ENCODE measurements around the gene SMIM27. TPM values are rescaled to one million over a fixed set of nuclear protein-coding genes. Genes with fewer than 3 reads are reported as not detected.

The SMIM27 gene
- total RNA-seq, 1 experiment from 2014 or later = 6.5 TPM

DNA sequence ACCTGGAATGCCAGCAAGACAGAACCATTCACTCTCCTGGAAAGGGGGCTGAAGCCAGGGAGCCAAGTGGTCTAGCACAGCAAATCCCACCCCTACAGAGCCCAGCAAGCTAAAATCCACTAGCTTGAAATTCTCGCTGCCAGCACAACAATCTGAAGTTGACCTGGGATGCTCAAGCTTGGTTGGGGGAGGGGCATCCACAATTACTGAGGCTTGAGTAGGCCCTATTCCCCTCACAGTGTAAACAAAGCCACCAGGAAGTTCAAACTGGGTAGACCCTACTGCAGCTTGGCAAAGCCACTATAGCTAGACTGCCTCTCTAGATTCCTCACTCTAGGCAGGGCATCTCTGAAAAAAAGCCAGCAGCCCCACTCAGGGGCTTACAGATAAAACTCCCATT, 43.4 kb upstream of the SMIM27 start:
- ChIA-PET POLR2A (ENCODE audit: low non-redundant PET) (no interaction called here), CTCF (no interaction called here)
- H3K4me1 ChIP-seq (ENCODE audit: insufficient read depth, low read length, poor library complexity, severe bottlenecking) = no peaks in the 10 kb centered on the region
- H3K36me3 ChIP-seq (ENCODE audit: insufficient read depth, low read length, poor library complexity, severe bottlenecking) = no peaks in the 10 kb centered on the region
- no peak for DNase-seq (ENCODE audit: low spot score)
- H3K9me3 ChIP-seq (ENCODE audit: low read depth, low read length, poor library complexity, severe bottlenecking) = no peaks in the 10 kb centered on the region
- H3K27me3 ChIP-seq (replicated peaks; ENCODE audit: insufficient read depth, low read depth, low read length, poor library complexity) = no peaks in the 10 kb centered on the region
- no TSS peak for BruUV-seq (replicated peaks)
- no peak overlapping the region for H3K27ac ChIP-seq (ENCODE audit: low read depth, low read length, poor library complexity, severe bottlenecking)
- TF ChIP-seq, protein P1, sequence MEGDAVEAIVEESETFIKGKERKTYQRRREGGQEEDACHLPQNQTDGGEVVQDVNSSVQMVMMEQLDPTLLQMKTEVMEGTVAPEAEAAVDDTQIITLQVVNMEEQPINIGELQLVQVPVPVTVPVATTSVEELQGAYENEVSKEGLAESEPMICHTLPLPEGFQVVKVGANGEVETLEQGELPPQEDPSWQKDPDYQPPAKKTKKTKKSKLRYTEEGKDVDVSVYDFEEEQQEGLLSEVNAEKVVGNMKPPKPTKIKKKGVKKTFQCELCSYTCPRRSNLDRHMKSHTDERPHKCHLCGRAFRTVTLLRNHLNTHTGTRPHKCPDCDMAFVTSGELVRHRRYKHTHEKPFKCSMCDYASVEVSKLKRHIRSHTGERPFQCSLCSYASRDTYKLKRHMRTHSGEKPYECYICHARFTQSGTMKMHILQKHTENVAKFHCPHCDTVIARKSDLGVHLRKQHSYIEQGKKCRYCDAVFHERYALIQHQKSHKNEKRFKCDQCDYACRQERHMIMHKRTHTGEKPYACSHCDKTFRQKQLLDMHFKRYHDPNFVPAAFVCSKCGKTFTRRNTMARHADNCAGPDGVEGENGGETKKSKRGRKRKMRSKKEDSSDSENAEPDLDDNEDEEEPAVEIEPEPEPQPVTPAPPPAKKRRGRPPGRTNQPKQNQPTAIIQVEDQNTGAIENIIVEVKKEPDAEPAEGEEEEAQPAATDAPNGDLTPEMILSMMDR (conservative IDR thresholded peaks at IDR 0.05; ENCODE audit: low read depth, low read length) = no peak
- no peak for TF ChIP-seq EZH2 (IDR thresholded peaks at IDR 0.05; ENCODE audit: borderline replicate concordance, low read depth, low read length, poor library complexity, severe bottlenecking)
- no peak overlapping the region for H3K4me3 ChIP-seq (ENCODE audit: low read depth, low read length, poor library complexity, severe bottlenecking)
- intact Hi-C loops (cut with micrococcal nuclease; ENCODE audit: unreplicated experiment) = loop anchor here (10.0 kb wide), 1 partner anchor 56 kb away; no protein-coding TSS in a partner anchor

DNA sequence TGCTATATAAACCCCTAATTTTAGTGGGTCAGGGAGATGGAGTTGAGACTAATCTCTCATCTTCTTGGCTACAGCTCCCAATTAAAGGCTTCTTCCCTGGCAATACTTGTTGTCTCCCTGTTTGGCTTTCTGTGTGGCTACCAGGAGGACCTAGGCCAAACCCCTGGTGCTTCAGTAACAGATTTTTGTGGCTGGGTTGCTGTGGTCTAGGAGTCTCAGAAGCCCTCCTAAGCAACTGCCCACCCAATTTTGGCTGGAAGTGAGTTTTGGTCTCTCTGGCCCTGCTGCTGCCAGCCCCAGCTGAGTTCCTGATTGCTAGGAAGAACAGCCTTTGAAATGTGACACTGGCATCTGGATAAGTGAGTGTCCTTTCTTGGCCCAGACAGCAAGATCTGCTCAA, 35.9 kb upstream of the SMIM27 start:
- Histone ChIP-seq H3K4me3 (ENCODE audit: low read depth, low read length, poor library complexity, severe bottlenecking) (no peak overlapping the region), H3K27ac (ENCODE audit: low read depth, low read length, poor library complexity, severe bottlenecking) (no peak overlapping the region), H3K4me1 (ENCODE audit: insufficient read depth, low read length, poor library complexity, severe bottlenecking) (no peaks in the 10 kb centered on the region), H3K36me3 (ENCODE audit: insufficient read depth, low read length, poor library complexity, severe bottlenecking) (peaks cover 3% of the 10 kb centered on the region), H3K27me3 (replicated peaks; ENCODE audit: insufficient read depth, low read depth, low read length, poor library complexity) (no peaks in the 10 kb centered on the region), H3K9me3 (ENCODE audit: low read depth, low read length, poor library complexity, severe bottlenecking) (peaks cover 25% of the 10 kb centered on the region)
- TF ChIP-seq, protein P1 (conservative IDR thresholded peaks at IDR 0.05; ENCODE audit: low read depth, low read length) = no peak
- CTCF ChIA-PET = no interaction called here
- no TSS peak for BruUV-seq (replicated peaks)
- DNase-seq (ENCODE audit: low spot score) = no peak
- POLR2A ChIA-PET (ENCODE audit: low non-redundant PET) = no interaction called here
- intact Hi-C loops (cut with micrococcal nuclease; ENCODE audit: unreplicated experiment) = no loop called here

GRCh38 chr9:32518276-32518675, 33.9 kb upstream of the SMIM27 start:
- CTCF ChIA-PET = no interaction called here
- no peaks in the 10 kb centered on the region for H3K27me3 ChIP-seq (replicated peaks; ENCODE audit: insufficient read depth, low read depth, low read length, poor library complexity)
- no TSS peak for BruUV-seq (replicated peaks)
- intact Hi-C loops (cut with micrococcal nuclease; ENCODE audit: unreplicated experiment) = no loop called here
- TF ChIP-seq, protein P1 (conservative IDR thresholded peaks at IDR 0.05; ENCODE audit: low read depth, low read length) = no peak
- TF ChIP-seq EZH2 (IDR thresholded peaks at IDR 0.05; ENCODE audit: borderline replicate concordance, low read depth, low read length, poor library complexity, severe bottlenecking) = no peak
- POLR2A ChIA-PET (ENCODE audit: low non-redundant PET) = no interaction called here
- no peak overlapping the region for H3K27ac ChIP-seq (ENCODE audit: low read depth, low read length, poor library complexity, severe bottlenecking)
- DNase-seq (ENCODE audit: low spot score) = no peak
- peaks cover 3% of the 10 kb centered on the region for H3K36me3 ChIP-seq (ENCODE audit: insufficient read depth, low read length, poor library complexity, severe bottlenecking)
- H3K4me3 ChIP-seq (ENCODE audit: low read depth, low read length, poor library complexity, severe bottlenecking) = no peak overlapping the region
- H3K9me3 ChIP-seq (ENCODE audit: low read depth, low read length, poor library complexity, severe bottlenecking) = peaks cover 25% of the 10 kb centered on the region
- no peaks in the 10 kb centered on the region for H3K4me1 ChIP-seq (ENCODE audit: insufficient read depth, low read length, poor library complexity, severe bottlenecking)

Measured in A673 (cell line).